GM12878 (cell line): ENCODE data around the gene ARID3B. TPM values are rescaled to one million over a fixed set of nuclear protein-coding genes. Genes with fewer than 3 reads are reported as not detected.

Source experiments
- BRCA1 ChIP-seq: IDR thresholded peaks from 2 replicates; pipeline ENCODE4 v1.6.1; 2011; ENCODE audit warnings: low read depth, low read length, improper control_type of control experiment
- SMAD5 ChIP-seq: IDR thresholded peaks from 2 replicates; pipeline ENCODE4 v1.6.1; 2016; ENCODE audit warnings: antibody characterized with exemption, low read depth
- SP1 ChIP-seq: IDR thresholded peaks from one replicate; pipeline ENCODE4 v1.6.1; 2011; ENCODE audit warnings: low read depth, low read length
- SREBF1 ChIP-seq: IDR thresholded peaks from 2 replicates; pipeline ENCODE4 v1.6.1; 2012; ENCODE audit warnings: mild to moderate bottlenecking, low read length
- STAT1 ChIP-seq: fragments of 450-650 bp; conservative IDR thresholded peaks from 2 replicates; pipeline ENCODE4 v1.6.1; 2014; ENCODE audit warnings: antibody characterized with exemption, mild to moderate bottlenecking
- TCF3 ChIP-seq: IDR thresholded peaks from 2 replicates; pipeline ENCODE4 v1.6.1; 2012; ENCODE audit warnings: low read depth, mild to moderate bottlenecking, low read length, borderline replicate concordance; ENCODE audit not compliant: insufficient read depth
- YBX1 ChIP-seq: fragments of 450-650 bp; IDR thresholded peaks from 2 replicates; pipeline ENCODE4 v1.6.1; 2016; ENCODE audit warnings: antibody characterized with exemption
- ZBTB4 ChIP-seq: fragments of 450-650 bp; formaldehyde crosslinking; IDR thresholded peaks from 2 replicates; pipeline ENCODE4 v1.4.0; 2022; ENCODE audit warnings: mild to moderate bottlenecking, moderate library complexity
- ZNF274 ChIP-seq: IDR thresholded peaks from one replicate; pipeline ENCODE4 v1.8.0; 2011; ENCODE audit not compliant: insufficient read length, insufficient read depth
- ZNF592 ChIP-seq: fragments of 450-650 bp; IDR thresholded peaks from 2 replicates; pipeline ENCODE4 v1.6.1; 2017; ENCODE audit warnings: mild to moderate bottlenecking, moderate library complexity
- polyA plus RNA-seq, 11 experiments: library from polyadenylated mRNA; depleted of rRNA in 4 of 11; unstranded in 6 of 11; stranded (reverse) in 5 of 11; fragments of >200 nt; fragmentation: Nextera tagmentation in 4 of 11; fragmentation: Illumina TruSeq in 1 of 11; extraction: Ambion mirVana in 4 of 11; extraction: Trizol in 1 of 11; gene quantifications; 1 replicate in 1 of 11; 2 replicates in 10 of 11; pipeline versions ENCODE4 v1.2.1 to v1.2.3, GENCODE V29; 2011 to 2016; ENCODE audit warnings: inconsistent platforms in 2 of 11, missing spikeins in 2 of 11, low read depth in 1 of 11
- total RNA-seq, 4 experiments: library from RNA; depleted of rRNA in 3 of 4; stranded (reverse); fragments of >200 nt in 3 of 4; fragmentation: Illumina TruSeq in 1 of 4; extraction: Trizol in 1 of 4; gene quantifications; 2 replicates each; pipeline versions ENCODE4 v1.2.1 to v1.2.3, GENCODE V29; 2013 to 2021

The ARID3B gene
- total and polyA plus RNA-seq, 10 of the 15 experiments (the other 5 are each of a cell fraction or from before 2014, with no cell fraction given) = 1.1 to 33.4 (median 24.0) TPM

- TF ChIP-seq ZBTB4 (CRISPR knock-in tag) (no peak), BRCA1 (no peak), ZNF274 (no peak), YBX1 (no peak), SP1 (no peak), STAT1 (no peak), SREBF1 (no peak), SMAD5 (no peak), TCF3 (no peak), ZNF592 (no peak)
These were observed 102.0 kb downstream of the ARID3B start (continued) for GRCh38 chr15:74642734-74643664.
